GM19452 (cell line): Measurements from ENCODE around the gene SLC2A4RG.
"Not testable (repeated sequence)": the region's sequence is repeated elsewhere in the genome, so short reads cannot be mapped to it uniquely, and the experiment has no call there.

Experiments
- ATAC-seq: cut with Tn5 transposase; IDR thresholded peaks from one replicate; pipeline ENCODE4 v1.9.1; 2021; ENCODE audit not compliant: unreplicated experiment

The SLC2A4RG gene

DNA sequence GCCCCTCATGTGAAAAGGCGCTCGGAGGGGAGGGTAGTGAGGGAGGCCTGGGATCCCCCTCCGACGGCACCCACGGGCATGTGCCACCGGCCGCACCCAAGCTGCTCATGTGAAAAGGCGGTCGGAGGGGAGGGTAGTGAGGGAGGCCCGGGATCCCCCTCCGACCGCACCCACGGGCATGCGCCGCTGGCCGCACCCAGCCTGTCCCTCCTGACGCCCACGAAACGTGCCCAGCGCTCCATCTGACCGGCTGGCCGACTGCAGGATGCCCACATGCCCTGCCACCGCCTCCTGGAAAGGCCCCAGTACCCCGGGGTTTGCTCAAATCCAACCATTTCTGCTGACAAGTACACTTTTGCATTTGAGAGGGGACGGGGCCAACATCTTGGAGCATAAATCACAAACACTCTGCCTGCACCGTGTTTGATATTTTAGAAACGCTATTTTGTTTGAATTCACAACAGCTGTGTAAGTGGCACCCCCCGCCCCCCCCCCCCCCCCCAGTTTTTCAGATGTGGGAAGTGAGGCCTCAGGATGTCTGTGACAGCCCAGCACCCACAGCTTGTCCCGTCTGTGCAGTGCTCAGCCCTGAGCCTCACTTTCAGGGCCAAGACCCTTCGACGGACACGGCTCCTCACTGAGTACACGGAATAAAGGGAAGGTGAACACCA lies 34.1 kb downstream of the SLC2A4RG start:
- ATAC-seq: no peak

DNA sequence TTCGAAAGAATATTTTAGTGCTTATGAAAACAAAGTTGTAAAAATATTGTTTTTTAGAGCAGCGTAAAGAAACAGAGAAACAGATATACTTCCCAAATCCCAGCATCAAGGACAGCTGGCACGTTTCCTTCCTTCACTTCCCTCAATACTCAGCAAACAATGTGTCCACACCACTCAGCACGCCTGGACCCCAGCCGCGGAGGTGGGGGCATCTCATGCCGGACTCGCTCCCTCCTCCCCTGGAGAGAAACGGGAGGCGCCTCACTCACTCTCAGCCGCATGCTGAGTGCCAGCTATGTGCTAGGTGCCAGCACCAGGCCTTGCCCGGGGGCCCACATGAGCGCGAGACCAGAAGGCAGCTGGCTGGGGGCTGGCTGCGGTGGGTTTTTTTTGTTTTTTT lies 34.7 kb downstream of the SLC2A4RG start:
- ATAC-seq: no peak

DNA sequence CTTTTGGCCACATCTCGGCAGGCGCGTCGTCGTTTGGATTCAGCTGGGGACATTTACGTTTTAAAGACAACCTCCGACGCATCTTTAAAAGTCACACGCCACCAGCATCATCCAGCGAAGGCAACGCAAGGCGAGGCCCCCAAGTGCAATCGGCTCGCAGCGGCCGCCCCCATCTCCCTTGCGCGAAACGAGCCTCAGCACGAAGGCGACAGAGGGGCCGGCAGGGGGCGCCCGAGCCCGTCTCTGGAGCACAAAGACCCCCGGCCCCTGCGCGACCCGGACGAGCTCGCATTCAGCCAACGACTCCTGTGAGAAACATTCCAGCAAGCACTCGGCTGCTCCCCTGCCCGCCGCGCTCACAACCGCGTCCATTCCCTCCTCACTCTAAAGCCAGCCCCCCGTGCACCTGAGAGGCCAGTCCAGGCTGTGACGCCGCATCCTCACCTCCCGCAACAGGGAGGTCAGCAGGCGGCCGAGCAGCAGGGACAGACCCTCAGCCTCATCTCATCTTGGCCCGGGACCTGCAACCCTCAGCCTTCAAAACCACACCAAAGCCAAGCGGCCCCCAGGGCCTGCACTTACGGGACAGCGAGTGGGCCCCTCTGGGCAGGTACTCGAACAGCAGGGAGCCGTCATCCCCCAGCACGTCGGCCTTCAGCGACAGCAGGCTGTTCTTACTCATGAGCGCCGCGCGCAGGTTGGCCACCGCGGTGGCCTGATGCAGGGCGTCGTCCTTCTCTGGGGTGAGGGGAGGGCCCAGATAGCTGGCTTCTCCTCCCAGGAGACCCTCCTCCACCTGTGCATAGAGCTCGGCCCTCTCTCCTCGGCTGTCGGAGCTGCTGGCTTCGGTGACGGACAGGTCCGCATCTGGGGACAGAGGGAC lies 35.8 kb downstream of the SLC2A4RG start:
- no peak for ATAC-seq

DNA sequence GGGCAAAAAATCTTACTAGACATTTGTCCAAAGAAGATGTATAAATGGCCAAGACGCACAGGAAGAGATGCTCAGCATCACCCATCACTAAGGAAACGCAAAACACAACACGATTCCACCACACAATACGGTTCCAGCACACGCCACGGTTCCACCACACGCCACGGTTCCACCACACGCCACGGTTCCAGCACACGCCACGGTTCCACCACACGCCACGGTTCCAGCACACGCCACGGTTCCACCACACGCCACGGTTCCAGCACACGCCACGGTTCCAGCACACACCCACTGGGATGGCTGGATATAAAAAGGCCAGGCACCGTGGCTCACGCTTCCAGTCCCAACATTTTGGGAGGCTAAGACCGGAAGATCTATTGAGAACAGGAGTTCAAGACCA lies 37.3 kb downstream of the SLC2A4RG start:
- not testable (repeated sequence) for ATAC-seq

DNA sequence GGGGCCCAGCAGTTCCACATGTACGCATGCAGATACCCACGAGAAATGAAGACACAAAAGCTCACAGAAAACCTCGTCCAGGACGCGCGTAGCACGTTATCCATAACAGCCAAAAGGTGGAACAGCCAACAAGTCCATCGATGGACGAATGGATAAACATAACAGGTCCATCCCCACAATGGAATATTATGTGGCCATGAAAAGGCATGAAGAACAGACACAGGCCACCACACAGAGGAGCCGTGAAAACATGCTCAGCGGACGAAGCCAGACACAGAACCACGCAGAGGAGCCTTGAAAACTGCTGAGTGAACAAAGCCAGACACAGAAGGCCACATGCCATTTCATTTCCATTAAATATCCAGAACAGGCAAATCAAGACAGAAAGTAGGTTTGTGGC lies 38.0 kb downstream of the SLC2A4RG start:
- no peak for ATAC-seq

DNA sequence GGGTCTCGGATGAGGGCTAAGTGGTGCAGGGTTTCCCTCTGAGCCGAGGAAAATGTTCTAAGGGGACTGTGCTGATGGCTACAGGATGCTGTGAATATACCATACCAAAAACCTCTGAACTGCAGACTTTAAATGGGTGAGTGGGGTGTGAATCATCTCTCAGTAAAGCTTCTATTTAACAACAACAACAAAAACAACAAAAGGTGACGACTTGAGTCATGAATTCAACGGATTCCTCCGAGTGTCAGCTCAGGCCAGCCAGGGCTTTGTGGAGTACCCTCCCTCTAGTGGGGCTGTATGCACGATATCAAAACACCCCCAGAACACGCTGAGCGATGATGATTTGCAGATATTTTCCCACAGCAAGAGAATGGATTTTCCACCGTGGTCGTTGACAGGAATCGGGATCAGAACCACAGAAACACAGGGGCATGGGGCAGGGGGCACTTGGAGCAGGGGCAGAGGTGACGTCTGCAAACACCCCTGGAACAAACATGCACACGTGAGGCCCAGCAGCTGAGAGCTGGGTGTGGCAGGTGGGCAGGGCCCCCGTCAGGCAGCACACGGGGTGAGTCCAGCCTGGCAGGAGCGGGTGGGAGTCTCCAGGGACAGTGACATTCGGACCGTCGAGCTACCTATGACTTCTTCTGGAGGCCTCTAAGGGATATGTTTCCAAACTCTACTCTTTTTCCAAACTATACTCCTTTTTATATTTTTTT lies 38.6 kb downstream of the SLC2A4RG start:
- ATAC-seq: no peak

DNA sequence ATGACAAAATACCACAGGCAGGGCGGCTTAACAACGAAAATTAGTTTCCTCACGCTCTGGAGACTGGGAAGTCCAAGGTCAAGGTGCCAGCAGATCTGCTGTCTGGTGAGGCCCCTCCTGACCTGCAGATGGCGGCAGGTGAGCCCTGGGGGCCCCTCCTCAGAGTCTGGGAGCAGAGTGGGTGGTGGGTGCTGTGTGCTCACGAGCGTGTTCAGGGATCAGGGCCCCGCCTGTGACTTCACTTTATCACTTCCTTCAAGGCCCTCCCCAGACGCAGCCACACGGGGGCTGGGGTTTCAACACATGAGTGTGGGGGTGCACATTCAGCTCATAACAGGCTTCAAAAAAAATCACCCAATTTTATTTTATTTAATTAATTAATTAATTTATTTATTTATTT lies 39.3 kb downstream of the SLC2A4RG start:
- no peak for ATAC-seq

DNA sequence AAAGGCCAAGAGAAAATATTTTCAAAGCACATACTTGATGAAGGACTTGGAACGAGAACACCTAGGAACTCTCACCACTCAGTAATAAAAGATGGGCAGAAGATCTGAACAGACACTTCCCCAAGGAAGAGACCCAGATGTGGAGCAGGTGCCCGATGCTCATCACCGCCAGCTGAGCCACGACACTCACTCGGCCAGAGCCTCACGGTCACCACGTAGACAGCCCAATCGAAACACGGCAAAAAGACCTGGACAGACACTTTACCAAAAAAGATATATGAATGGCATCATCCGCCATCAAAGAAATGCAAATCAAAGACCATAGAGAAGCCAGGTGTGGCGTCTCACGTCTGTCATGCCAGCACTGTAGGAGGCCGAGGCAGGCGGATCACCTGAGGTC lies 41.6 kb downstream of the SLC2A4RG start:
- no peak for ATAC-seq

DNA sequence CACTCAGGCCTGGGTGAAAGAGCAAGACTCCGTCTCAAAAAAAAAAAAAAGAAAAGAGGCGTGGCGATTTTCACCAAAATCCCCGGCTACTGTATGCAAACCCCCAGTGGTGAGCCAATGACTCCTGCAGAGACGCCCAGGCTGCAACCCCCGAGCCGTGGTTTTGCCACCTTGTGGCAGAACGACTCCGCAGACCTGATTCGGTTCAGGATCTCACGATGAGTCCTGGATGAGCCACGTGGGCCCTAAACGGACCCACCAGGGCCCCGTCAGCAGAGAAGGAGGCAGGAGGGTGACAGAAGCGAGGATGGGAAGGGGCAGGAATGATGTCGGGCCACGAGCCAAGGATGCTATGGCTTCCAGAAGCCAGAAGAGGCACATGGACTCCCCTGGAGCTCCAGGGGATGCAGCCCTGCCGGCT lies 42.5 kb downstream of the SLC2A4RG start:
- ATAC-seq: no peak

DNA sequence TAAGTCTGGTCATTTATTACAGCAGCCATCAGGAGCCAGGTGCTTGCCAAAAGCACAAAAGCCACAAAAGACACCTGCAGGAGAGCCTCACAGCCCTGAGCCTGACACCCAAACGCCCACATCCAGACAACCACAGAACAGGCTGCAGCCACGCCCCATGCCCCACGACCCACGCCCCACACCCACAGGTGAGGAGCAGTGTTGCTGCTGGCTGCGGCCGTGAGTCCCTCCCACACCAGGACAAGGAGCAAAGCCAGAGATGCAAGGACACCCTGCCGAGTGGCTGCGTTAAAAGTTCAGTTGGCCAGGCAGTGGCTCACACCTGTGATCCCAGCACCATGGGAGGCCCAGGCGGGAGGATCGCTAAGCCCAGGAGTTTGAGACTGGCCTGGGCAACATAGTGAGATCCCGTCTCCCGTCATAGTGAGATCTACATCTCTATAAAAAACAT lies 43.0 kb downstream of the SLC2A4RG start:
- no peak for ATAC-seq

DNA sequence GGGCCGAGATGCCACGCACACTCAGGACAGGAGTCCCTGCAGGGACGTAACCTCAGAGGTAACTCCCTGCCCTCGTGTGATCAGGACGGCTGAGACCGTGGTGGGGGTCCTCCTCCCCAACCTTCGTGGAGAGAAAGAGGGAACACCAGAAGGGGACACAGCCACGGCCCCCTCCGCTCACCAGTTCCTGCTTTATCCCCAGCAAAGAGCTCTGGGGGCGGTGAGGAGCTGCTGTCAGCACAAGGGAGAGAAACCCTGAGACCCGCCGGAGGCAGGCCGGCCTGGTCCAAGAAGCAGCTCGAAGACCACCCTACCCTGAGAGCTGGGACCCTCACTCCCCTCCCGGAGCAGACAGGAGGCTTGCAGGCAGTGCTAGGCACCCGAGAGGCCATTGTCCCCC lies 44.4 kb downstream of the SLC2A4RG start:
- no peak for ATAC-seq

DNA sequence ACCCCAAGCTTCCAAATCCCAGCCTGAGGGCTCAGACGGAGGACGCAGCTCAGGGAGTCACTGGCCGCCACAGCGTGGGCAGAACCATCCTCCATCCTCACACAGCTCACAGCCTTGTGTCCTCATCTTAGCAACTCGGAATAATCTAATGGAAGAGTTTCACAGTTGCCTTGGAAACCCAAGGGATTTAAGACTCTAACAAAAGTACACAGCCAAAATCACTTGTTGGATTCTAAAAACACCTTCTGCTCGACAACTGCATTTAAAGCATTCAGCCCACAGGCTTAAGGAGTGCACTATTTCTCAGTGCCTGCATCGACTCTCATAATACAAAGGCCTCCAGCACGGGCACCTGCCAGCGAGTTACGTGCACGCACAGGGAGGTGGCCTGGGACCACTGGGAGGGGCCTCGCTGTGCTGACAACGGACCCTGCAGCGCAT lies 46.1 kb downstream of the SLC2A4RG start:
- ATAC-seq: no peak

DNA sequence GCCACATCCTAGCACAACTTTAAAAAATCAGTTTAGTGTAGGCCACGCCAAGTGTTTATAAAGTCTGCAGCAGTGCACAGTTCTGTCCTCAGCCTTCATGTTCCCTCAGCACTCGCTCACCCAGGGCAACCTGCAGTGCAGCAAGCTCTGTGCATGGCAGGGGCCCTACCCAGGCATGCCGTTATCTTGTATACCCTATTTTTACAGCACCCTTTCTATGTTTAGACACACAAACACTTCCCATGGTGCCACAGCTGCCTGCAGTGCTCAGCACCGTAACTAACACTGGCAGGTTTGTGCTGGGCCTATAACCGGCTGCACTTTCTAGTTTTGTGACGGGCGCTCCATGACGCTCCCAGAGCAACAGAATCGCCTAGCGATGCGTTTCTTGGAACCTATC lies 47.7 kb downstream of the SLC2A4RG start:
- no peak for ATAC-seq

DNA sequence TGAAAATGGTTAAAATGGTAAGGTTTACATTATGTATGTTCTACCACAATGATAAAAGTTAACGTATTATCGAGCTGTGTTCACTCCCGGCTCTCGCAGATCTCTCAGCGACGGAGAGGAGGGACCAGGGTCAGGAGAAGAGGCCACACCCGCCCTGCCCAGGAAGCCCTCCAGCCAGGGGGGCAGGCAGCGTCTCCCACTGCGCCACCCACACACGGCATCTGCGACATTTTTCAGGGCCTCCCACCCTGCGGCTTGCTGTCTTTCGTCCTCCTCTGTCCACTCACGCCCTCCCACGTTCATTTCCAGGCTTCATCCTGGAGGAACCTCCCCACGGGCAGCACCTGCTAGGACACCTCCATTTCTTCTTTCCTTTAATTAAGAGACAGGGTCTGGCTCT lies 48.2 kb downstream of the SLC2A4RG start:
- no peak for ATAC-seq

DNA sequence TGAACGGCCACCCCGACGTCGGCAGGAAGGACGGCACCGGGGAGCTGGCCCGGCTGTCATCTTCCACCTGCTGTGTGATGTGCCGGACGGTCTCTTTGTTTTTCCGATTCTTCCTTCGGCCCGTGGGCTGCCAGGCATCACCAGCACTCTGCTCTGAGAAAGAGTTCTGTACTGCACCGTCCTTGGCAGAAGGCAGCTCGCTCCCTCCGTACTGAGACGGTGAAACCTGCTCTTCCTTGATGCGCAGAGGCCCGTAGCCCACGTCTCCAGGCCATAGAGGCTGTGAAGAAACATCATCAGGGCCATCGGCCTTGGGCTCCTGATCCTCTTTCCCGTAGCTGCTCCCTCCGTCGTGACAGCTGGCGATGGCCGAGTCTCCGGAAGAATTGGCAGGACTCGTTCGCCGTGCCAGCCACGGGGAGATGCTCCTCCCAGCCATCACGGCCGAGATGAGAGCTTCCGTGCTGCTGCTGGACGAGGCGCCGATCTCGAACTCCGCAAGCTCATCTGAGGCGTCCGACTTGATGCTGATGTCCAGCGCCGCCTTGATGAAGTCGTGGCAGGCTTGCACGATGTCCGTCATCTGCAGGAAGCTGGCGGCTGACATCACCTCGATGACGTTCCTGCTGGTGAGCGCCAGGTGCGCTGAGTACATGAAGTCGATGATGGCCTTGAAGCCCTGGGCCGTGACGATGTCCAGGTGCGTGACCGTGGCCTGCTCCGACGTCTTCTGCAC lies 50.4 kb downstream of the SLC2A4RG start:
- no peak for ATAC-seq

DNA sequence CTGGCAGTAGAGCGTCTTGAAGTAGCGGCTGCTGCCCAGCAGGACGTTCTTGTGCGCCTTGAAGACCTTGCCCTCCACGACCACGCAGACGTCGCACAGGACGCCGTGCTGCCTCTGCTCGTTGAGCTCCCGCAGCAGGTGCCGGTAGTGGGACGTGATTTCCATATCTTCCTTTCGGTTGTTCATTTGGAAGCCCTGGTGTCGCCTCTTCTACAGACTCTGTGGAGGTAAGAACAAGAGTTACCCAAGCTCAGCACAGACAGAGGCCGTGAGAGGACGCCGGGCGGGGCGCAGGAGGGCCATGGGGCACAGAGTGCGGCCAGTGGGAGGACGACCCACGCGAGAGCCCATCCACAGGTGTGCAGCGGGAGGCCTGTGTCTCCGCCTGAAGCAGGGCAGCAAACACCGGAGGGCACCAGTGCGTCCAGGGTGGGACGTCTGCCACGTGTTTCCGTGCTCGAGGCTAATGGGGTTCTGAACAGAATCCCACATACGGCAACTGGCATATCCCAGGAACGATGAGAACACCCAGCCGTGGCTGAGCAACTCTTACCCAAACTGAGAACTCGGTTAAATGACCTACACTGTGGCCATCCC lies 51.1 kb downstream of the SLC2A4RG start:
- no peak for ATAC-seq

DNA sequence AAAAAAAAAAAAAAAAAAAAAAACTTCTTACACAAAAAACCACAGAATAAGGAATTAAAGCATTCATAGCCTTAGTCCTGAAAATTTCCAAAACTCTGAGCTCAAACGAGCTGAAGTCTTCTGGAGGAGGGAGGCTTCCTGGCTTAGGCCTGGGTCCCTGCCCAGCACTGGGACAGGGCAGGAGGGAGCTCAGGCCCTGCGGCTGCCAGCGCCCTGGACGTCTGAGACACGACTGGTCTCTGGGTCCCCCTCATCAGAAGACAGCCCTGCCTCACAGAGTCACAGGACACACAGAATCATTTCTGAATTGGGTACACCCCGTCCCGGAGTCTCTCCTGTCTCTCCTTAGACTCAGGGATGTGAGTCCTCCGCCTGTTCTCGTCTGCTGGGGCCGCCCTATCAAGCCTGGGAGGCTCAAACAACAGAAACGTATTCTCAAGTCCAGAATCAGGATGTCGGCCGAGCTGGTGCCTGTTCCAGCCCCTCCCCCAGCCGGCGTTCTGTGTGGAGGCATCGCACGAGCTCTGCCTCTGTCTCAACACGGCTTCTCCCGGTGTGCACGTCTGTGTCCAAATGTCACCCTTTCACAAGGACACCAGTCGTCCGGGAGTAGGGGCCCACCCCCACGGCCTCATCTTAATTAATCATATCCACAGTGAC lies 52.1 kb downstream of the SLC2A4RG start:
- no peak for ATAC-seq

DNA sequence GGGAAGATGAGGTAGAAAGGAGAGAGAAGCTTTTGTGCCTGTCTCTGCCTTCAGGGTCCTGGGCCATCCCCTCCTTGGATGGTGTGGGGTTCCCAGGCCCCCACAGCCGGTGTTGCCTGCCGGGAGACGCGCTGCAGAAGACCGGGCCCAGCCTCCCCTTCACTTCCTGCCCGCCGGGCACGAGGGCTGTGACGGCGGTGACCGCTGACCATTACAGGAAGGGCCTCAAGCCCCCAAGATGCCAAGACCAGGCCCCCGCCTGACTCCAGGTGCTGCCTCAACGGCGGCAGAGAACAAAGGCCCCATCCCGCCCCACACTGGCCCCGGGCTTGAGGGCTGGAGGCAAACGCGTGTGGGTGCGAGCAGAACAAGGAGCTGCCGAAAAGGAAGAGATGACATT lies 53.3 kb downstream of the SLC2A4RG start:
- no peak for ATAC-seq
